NT2/D1 (cell line): Measurements from ENCODE around the gene IFNG-AS1.

ENCODE experiments used
- SUZ12 ChIP-seq: IDR thresholded peaks from 2 replicates; pipeline ENCODE4 v1.6.1; 2011; ENCODE audit not compliant: insufficient read length, insufficient read depth; ENCODE audit errors: extremely low read depth
- YY1 ChIP-seq: IDR thresholded peaks from 2 replicates; pipeline ENCODE4 v1.6.1; 2011; ENCODE audit not compliant: insufficient read length, insufficient read depth
- ZNF274 ChIP-seq: IDR thresholded peaks from 2 replicates; pipeline ENCODE4 v1.6.1; 2011; ENCODE audit warnings: mild to moderate bottlenecking, low read depth, low read length

GRCh38 chr12:68011206-68011881 lies 22.1 kb downstream of the IFNG-AS1 start:
- TF ChIP-seq SUZ12 (no peak), YY1 (no peak), ZNF274 (no peak)
